HG03066 (cell line): ENCODE results near the gene BTBD10.

Experiments
- ATAC-seq: cut with Tn5 transposase; IDR thresholded peaks from one replicate; pipeline ENCODE4 v1.9.1; 2021; ENCODE audit warnings: low read depth; ENCODE audit not compliant: unreplicated experiment

BTBD10 gene

GRCh38 chr11:13343067-13343466, 120.0 kb downstream of the BTBD10 start:
- ATAC-seq: peak; percentile 44

- ATAC-seq: no peak
Measured at GRCh38 chr11:13341026-13341425, 122.0 kb downstream of the BTBD10 start.

- ATAC-seq: peak; percentile 29
Measured at GRCh38 chr11:13339195-13340153, 123.5 kb downstream of the BTBD10 start.

GRCh38 chr11:13338427-13339069, 124.5 kb downstream of the BTBD10 start:
- ATAC-seq: no peak

GRCh38 chr11:13338019-13338426, 125.0 kb downstream of the BTBD10 start:
- no peak for ATAC-seq
